Endothelial cell of umbilical vein (primary cell): Measurements from ENCODE around the gene TVP23A. TPM values are rescaled to one million over a fixed set of nuclear protein-coding genes. Genes with fewer than 3 reads are reported as not detected.

Source experiments
- BruUV-seq: library from RNA; stranded (reverse); fragments of 400-500 nt; replicated peaks from 2 replicates; lab custom pipeline; 2021; lab: Mats Ljungman, UMichigan
- CTCF ChIA-PET: fragments of 300-600, 350-600 bp; sonication (Branson Sonifier 250); formaldehyde crosslinking; loops from one replicate; lab custom pipeline; 2021; ENCODE audit warnings: antibody characterized with exemption, inconsistent platforms; lab: Charles Lee
- POLR2A ChIA-PET: fragments of 300-600, 350-600 bp; sonication (Branson Sonifier 250); formaldehyde crosslinking; loops from one replicate; lab custom pipeline; 2021; ENCODE audit warnings: antibody characterized with exemption, inconsistent platforms; lab: Charles Lee
- DNase-seq: peaks from one replicate; pipeline ENCODE4 v3.0.0-alpha.2; 2011; ENCODE audit warnings: low read depth, low spot score
- FAIRE-seq: peaks from 2 replicates; lab custom pipeline; 2011; peaks lifted over from hg19 to GRCh38; lab: Jason Lieb, UNC
- H2AFZ ChIP-seq: 2 replicates; pipeline ENCODE4 v1.6.0; 2012; ENCODE audit warnings: low read depth, low read length, control low read depth, inconsistent platforms
- H3K27ac ChIP-seq: 2 replicates; pipeline ENCODE4 v1.5.1; 2011; ENCODE audit warnings: low read depth, mild to moderate bottlenecking, control low read depth, low read length, moderate library complexity; ENCODE audit not compliant: insufficient read depth
- H3K27me3 ChIP-seq, 2 experiments: 2 replicates each; pipeline versions ENCODE4 v1.6.0 to v1.6.1; 2011; ENCODE audit warnings: low read length in 2 of 2, mixed read lengths in 1 of 2; ENCODE audit not compliant: control insufficient read depth in 2 of 2, insufficient read depth in 2 of 2
- H3K36me3 ChIP-seq, 2 experiments: 2 replicates in 1 of 2; 3 replicates in 1 of 2; pipeline ENCODE4 v1.5.1; 2011; ENCODE audit warnings: low read length in 2 of 2, mild to moderate bottlenecking in 1 of 2, moderate library complexity in 1 of 2; ENCODE audit not compliant: control insufficient read depth in 2 of 2, insufficient read depth in 2 of 2; ENCODE audit errors: extremely low read depth in 1 of 2
- H3K4me1 ChIP-seq: 3 replicates; pipeline ENCODE4 v1.5.1; 2011; ENCODE audit warnings: mild to moderate bottlenecking, low read length; ENCODE audit not compliant: control insufficient read depth, insufficient read depth; ENCODE audit errors: extremely low read depth
- H3K4me2 ChIP-seq: 2 replicates; pipeline ENCODE4 v1.6.1; 2011; ENCODE audit warnings: low read length, control low read depth, mixed read lengths; ENCODE audit not compliant: insufficient read depth
- H3K4me3 ChIP-seq, 3 experiments: fragments of 200-600 bp in 1 of 3; sonication (generic), shearing (Covaris generic) in 1 of 3; replicated peaks in 1 of 3; 2 replicates each; pipeline ENCODE4 v1.5.1; 2011 to 2016; ENCODE audit warnings: control low read depth in 3 of 3, low read length in 3 of 3, mild to moderate bottlenecking in 2 of 3, inconsistent platforms in 1 of 3, low read depth in 1 of 3, moderate library complexity in 1 of 3; ENCODE audit not compliant: insufficient read depth in 1 of 3
- H3K79me2 ChIP-seq: 2 replicates; pipeline ENCODE4 v1.6.0; 2012; ENCODE audit warnings: low read length, inconsistent platforms; ENCODE audit not compliant: control insufficient read depth, insufficient read depth
- H3K9ac ChIP-seq: replicated peaks from 2 replicates; pipeline ENCODE3; 2011; ENCODE audit warnings: low read length, control low read depth; ENCODE audit not compliant: insufficient read depth; ENCODE audit errors: extremely low read depth
- H3K9me1 ChIP-seq: replicated peaks from 3 replicates; pipeline ENCODE4 v1.6.0; 2011; ENCODE audit warnings: mild to moderate bottlenecking, low read length; ENCODE audit not compliant: control insufficient read depth, insufficient read depth; ENCODE audit errors: extremely low read depth
- H3K9me3 ChIP-seq: replicated peaks from 2 replicates; pipeline ENCODE4 v1.5.1; 2012; ENCODE audit warnings: low read length, inconsistent platforms; ENCODE audit not compliant: control insufficient read depth, insufficient read depth
- H4K20me1 ChIP-seq: replicated peaks from 2 replicates; pipeline ENCODE3; 2011; ENCODE audit warnings: mild to moderate bottlenecking, low read length; ENCODE audit not compliant: control insufficient read depth, insufficient read depth; ENCODE audit errors: extremely low read depth
- EZH2 ChIP-seq: IDR thresholded peaks from 2 replicates; pipeline ENCODE4 v1.6.1; 2012; ENCODE audit warnings: borderline replicate concordance, low read depth, mild to moderate bottlenecking, moderate library complexity, low read length, inconsistent platforms; ENCODE audit not compliant: severe bottlenecking
- FOS ChIP-seq: IDR thresholded peaks from 2 replicates; pipeline ENCODE4 v1.6.1; 2011; ENCODE audit warnings: mild to moderate bottlenecking, low read length, moderate library complexity, borderline replicate concordance; ENCODE audit not compliant: insufficient read depth
- GATA2 ChIP-seq: IDR thresholded peaks from 2 replicates; pipeline ENCODE4 v1.7.0; 2011; ENCODE audit warnings: low read depth, mild to moderate bottlenecking, moderate library complexity, mixed read lengths, low read length; ENCODE audit not compliant: insufficient read length, insufficient read depth
- JUN ChIP-seq: IDR thresholded peaks from 2 replicates; pipeline ENCODE4 v1.6.1; 2011; ENCODE audit warnings: borderline replicate concordance, low read depth; ENCODE audit not compliant: insufficient read length, insufficient read depth
- MYC ChIP-seq: IDR thresholded peaks from one replicate; pipeline ENCODE4 v1.6.1; 2011; ENCODE audit warnings: mild to moderate bottlenecking, low read depth, low read length
- POLR2A ChIP-seq: IDR thresholded peaks from 2 replicates; pipeline ENCODE4 v1.6.1; 2012; ENCODE audit warnings: low read depth, mild to moderate bottlenecking, control low read depth, low read length
- POLR2AphosphoS5 ChIP-seq: IDR thresholded peaks from 2 replicates; pipeline ENCODE4 v1.6.1; 2012; ENCODE audit warnings: low read depth, mild to moderate bottlenecking, control low read depth, low read length, moderate library complexity; ENCODE audit not compliant: insufficient read depth
- dilution Hi-C: fragments of 300-500 bp; cut with MboI; formaldehyde crosslinking; loops from one replicate; pipeline ENCODE4 v1.15.0; 2019; ENCODE audit warnings: low sequenced_read_pairs; ENCODE audit not compliant: extremely low pct_ligation_motif_present
- intact Hi-C: fragments of 100-400 bp; cut with micrococcal nuclease; formaldehyde crosslinking; loops from one replicate; pipeline ENCODE4 v1.10.0; 2022
- polyA plus RNA-seq, 4 experiments: library from polyadenylated mRNA; depleted of rRNA in 3 of 4; stranded (reverse) in 3 of 4; unstranded in 1 of 4; fragments of >200 nt; gene quantifications; 2 replicates each; pipeline versions ENCODE4 v1.2.1 to v1.2.3, GENCODE V29; 2011 to 2012; ENCODE audit warnings: missing spikeins in 1 of 4
- total RNA-seq: library from RNA; stranded (reverse); gene quantifications from 2 replicates; pipeline ENCODE4 v1.2.3, GENCODE V29; 2021
- TF ChIP-seq, protein P1 (sequence below): IDR thresholded peaks from 2 replicates; pipeline ENCODE4 v1.6.1; 2011; ENCODE audit not compliant: insufficient read depth, insufficient read length
- TF ChIP-seq, protein P2 (sequence below), 2 donors: IDR thresholded peaks; 1 replicate in 1 of 2; 2 replicates in 1 of 2; pipeline ENCODE4 v1.5.1; 2011; ENCODE audit warnings: low read length in 2 of 2, mild to moderate bottlenecking in 2 of 2, moderate library complexity in 2 of 2, control low read depth in 1 of 2, inconsistent platforms in 1 of 2, low read depth in 1 of 2; ENCODE audit not compliant: insufficient read depth in 1 of 2; ENCODE audit errors: extremely low read depth in 1 of 2

Gene TVP23A
- total and polyA plus RNA-seq, 2 donors (not counting 3 experiments of a cell fraction or from before 2014, with no cell fraction given): not detected

DNA sequence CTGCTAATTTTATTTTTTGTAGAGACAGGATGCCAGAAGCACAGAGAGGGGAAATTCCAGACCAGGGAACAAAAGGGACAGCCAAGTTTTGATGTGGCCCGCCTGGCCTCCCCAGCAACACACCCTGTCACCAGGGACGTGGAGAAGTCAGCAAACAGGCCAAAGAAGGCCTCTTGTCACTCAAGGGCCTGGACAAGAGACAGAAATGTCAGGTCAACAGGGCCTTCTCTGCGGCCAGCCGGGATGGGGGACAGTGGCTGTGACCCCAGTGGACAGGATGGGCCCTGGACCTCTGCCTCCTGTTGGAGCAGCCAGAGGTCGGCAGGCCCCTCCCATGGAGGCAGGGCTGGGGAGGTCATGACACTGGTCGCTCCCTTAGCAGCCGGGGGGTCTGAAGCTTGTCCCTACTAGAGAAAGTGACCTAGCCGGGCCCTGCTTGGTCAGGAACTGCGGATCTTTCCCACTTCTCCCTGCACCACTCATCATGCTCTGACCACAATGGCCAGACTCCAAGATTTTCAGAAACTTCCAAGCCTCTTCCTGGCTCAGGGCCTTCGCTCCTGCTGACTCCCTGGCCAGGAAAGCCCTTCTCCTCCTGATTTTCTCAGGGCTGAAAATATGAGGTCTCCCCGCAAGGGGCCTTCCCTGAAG is 9.2 kb upstream of the TVP23A start:
- Histone ChIP-seq H3K4me1 (peaks cover 12% of the 10 kb centered on the region), H3K9me3 (no peaks in the 10 kb centered on the region), H3K4me3 (no peak overlapping the region), H3K9ac (no peak overlapping the region), H3K27me3 (peaks cover 0 to 4% of the 10 kb centered on the region in 2 experiments), H3K79me2 (no peaks in the 10 kb centered on the region), H3K27ac (no peak overlapping the region), H3K36me3 (no peaks in the 10 kb centered on the region), H4K20me1 (no peaks in the 10 kb centered on the region), H3K4me2 (no peak overlapping the region), H3K9me1 (no peaks in the 10 kb centered on the region), H2AFZ (peak overlapping the region; percentile 25)
- TF ChIP-seq FOS (no peak), EZH2 (no peak), GATA2 (no peak), POLR2A (no peak), POLR2AphosphoS5 (no peak), MYC (no peak), JUN (no peak)
- TF ChIP-seq, protein P1, sequence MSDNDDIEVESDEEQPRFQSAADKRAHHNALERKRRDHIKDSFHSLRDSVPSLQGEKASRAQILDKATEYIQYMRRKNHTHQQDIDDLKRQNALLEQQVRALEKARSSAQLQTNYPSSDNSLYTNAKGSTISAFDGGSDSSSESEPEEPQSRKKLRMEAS: no peak
- TF ChIP-seq, protein P2, sequence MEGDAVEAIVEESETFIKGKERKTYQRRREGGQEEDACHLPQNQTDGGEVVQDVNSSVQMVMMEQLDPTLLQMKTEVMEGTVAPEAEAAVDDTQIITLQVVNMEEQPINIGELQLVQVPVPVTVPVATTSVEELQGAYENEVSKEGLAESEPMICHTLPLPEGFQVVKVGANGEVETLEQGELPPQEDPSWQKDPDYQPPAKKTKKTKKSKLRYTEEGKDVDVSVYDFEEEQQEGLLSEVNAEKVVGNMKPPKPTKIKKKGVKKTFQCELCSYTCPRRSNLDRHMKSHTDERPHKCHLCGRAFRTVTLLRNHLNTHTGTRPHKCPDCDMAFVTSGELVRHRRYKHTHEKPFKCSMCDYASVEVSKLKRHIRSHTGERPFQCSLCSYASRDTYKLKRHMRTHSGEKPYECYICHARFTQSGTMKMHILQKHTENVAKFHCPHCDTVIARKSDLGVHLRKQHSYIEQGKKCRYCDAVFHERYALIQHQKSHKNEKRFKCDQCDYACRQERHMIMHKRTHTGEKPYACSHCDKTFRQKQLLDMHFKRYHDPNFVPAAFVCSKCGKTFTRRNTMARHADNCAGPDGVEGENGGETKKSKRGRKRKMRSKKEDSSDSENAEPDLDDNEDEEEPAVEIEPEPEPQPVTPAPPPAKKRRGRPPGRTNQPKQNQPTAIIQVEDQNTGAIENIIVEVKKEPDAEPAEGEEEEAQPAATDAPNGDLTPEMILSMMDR (IDR thresholded peaks at IDR 0.05; ENCODE audit: extremely low read depth in 1 of 2, insufficient read depth in 1 of 2, low read depth in 1 of 2, low read length in 2 of 2): no peak
- CTCF ChIA-PET: no interaction called here
- FAIRE-seq (no peak), DNase-seq (peak; percentile 63)
- dilution Hi-C loops: no loop called here
- POLR2A ChIA-PET: no interaction called here
- intact Hi-C loops: loop anchor here (5.0 kb wide), 3 partner anchors 86 to 441 kb away; partner anchors contain the start of genes ATF7IP2 and NUBP1
- no TSS peak for BruUV-seq
